Activated gamma-delta T cell treated with anti-CD3 and anti-CD28 coated beads, Interleukin-2, amount 50 U/mL, for 16 hours (primary cell): ENCODE data around the gene ARL4A.

Experiments
- DNase-seq: peaks from one replicate; pipeline ENCODE4 v3.0.0-alpha.2; 2020; ENCODE audit warnings: low read depth

Gene ARL4A

DNA sequence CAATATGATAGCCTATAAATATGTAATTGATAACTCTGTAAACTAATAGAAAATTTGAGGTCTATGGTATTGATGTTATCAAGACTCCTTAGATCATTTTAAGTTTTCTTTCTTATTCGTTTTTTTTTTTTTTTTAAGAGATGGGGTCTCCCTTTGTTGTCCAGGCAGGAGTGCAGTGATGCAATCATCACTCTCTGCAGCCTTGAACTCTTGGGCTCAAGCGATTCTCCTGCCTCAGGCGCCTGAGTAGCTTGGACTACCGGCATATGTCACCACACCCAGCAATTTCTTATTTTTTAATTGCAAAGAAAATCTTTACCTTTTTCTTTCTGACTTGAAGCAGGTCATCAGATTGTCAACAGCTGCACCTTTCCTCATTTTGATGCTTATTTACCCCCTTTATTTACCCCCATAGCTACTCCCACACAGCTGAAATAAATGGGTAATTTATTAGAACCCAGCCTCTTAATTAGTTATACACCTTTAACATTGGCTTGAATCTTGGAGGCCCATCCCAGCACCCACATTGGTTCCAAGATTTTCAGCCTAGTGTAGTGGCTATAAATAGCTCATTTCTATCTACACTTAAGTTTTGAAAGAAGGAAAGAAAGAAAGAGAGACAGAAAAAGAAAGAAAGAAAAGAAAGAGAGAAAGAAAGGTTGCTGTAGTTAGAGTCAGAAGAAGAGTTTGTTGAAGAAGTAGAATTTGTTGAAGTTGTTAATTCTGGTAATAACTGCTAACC lies 38.3 kb downstream of the ARL4A start:
- DNase-seq = no peak

DNA sequence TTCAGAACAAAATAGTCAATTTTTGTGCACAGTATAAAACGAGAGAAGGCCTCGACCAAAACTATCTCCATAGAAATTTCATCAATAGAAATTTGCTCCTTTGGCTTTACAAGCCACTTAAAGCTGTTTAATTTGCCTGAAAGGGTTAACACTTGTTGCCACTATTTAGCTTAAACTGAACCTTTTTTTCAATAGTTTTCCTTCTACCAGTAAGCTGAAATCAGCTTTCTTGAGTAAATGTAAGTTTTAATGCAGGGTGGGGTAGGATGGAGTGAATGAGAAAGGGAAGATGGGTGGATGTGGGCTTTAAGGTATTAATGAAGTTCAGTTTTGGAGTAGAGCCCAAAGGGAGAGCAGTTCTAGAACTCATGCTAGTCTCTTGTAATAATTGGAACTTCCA lies 39.5 kb downstream of the ARL4A start:
- DNase-seq = no peak

DNA sequence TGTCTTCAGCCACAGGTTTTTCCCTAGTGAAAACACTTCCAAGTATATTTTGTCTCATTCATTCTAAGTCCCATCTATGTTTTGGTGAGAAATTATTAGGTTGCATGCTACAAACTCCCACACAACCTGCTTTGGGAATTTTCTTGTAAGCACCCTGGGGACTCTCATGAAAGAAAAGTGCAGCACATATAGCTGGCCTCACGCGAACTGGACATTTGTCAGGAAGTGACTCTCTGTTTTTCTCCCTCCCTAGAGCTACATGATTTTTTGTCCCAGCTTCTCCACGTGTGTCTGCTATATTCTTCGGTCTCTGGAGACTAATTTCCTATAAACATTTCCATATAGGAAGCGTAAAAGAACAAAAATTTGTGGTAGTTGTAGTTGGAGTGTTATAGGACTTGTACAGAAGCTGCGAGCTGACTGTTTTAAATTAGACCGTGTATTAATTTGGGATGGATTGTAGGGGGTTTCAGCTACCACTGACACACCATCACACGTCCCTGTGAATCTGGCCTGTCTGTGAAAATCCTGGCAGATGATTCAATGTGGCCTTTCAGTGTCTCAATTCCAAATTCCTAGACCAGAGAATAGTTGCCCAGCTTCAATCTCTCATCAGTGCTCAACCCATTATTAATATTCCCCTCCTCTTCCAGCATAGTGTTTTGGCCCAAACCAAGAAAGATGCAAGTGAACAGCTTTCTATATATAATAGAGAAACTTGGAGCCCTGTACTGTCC lies 40.2 kb downstream of the ARL4A start:
- no peak for DNase-seq

DNA sequence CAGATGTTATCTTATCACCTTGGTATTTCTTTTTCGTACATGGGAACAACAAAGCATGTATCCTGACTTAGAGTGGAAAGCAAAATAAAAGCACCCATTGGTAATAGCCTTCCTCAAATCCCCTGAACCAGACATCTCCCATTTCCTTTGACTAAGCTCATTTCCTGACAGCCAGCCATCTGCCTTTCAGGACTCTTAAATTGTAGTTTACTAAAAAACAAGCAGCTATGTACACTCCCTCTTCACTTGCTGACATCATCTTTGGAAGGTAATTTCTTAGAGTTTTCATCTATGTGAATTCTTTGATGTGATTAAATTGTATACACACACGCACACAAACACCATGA lies 40.7 kb downstream of the ARL4A start:
- no peak for DNase-seq

DNA sequence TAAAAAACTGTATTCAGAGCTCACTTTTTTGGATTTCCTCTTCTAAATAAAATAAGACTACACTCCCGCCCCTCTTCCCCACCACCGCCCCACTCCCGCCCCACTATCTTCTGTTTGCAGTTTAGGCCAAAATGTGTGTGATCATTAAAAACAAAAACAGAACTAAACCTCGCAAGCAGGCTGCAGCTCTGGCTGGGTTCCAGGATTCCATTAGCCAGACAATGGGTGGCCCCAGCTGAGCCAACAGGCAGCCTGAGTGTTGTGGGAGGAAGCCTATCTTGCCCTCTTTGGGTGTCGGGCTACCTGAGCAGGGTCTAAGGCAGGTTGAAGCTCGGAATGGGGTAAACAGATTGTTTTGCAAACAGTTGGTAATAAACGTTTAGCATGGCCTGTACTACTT lies 41.7 kb downstream of the ARL4A start:
- no peak for DNase-seq

DNA sequence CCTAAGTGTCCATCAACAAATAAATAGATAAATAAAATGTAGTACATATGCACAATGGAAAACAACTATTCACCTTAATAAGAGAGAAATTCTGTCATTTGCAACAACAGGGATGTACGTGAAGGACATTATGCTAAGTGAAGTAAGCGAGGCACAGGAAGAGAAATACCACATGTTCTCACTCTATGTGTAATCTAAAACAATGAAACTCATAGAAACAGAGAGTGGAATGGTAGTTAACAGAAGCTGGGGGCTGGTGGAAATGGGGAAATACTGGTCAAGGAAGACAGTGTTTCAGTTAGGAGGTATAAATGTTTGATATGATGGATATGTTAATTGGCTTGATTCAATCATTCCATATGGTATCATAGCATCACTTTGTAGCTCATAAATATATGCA lies 43.1 kb downstream of the ARL4A start:
- DNase-seq = no peak

DNA sequence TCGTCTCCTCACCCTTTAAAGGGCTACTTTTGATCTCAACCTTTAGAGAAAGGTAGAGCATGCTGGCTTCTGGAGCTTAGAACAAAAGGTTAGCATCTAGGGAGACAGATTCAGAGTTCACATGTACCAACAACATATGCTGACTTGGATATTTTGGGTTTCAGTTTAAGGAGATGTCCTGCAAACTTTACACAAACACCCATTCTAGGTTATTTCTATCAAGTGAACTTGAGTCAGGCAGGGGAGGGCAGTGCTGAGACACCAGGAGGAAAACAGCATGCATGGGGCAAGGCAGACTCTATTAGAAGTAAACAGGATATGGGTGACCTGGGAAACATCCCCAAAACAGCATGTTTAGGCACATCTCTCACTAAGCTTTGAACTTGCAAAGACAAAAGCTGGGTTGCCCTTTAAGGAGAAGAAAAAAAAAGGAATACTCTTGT lies 43.8 kb downstream of the ARL4A start:
- no peak for DNase-seq

- DNase-seq = no peak
Measured at GRCh38 chr7:12731775-12732174, 44.3 kb downstream of the ARL4A start.

DNA sequence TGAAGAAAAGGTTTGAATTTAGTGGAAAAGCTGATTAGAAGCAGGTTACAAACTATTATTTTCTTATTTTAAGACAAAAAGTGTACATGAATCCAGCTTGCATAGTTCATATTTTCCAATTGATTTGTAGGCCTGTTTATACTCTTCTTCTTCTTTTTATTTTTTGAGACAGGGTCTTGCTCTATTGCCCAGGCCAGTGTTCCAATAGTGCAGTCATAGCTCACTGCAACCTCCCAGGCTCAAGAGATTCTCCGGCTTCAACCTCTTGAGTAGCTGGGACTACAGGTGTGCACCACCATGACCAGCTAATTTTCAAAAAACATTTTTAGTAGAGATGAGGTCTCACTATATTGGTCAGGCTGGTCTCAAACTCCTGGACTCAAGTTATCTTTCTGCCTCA lies 45.0 kb downstream of the ARL4A start:
- DNase-seq = no peak

DNA sequence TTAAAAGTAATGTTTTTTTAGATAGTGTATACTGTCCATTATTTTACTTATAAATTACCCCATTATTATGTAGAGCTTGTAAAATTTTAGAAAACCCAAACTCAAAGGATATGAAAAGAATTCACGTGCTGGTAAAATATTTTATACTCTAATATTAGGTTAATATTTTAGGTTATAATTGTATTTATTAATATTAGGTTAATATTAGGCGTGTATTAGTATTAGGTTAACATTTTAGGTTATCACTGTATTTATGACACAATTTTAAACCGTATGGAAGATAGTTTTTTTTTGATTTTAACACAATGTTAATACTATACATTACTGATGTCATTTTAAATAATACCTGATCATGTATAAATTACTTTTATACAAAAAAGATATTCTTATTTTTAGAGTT lies 48.5 kb downstream of the ARL4A start:
- no peak for DNase-seq

DNA sequence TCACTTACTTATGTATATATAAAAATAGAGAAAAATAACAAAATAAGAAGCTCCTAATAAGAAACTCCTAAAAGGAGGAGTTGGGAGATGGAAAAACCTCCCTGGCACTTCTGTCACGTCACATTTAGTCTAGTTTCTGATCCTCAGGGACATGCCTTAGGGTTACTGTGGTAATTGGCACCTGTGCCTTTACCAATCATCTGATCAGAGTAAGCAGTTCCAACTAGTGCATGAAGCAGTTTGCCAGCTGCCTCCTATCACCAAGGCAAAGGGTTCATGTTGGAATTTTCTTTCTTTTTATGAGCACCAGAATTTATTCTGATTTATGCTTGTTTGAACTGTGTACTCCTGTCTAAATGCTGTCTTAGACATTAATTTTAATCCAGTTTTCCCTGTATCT lies 49.9 kb downstream of the ARL4A start:
- DNase-seq = no peak

GRCh38 chr7:12737836-12738235 lies 50.4 kb downstream of the ARL4A start:
- no peak for DNase-seq

- DNase-seq = no peak
Measured at GRCh38 chr7:12738665-12739064, 51.2 kb downstream of the ARL4A start.
